Germinal center (tissue), 1 donor: Measurements from ENCODE around the gene CAVIN1.
"Not testable (repeated sequence)": the region's sequence is repeated elsewhere in the genome, so short reads cannot be mapped to it uniquely, and the experiment has no call there.

Experiments
- DNase-seq: peaks from one replicate; pipeline ENCODE4 v3.0.0; 2012; ENCODE audit warnings: mixed read lengths, low spot score

Gene CAVIN1

DNA sequence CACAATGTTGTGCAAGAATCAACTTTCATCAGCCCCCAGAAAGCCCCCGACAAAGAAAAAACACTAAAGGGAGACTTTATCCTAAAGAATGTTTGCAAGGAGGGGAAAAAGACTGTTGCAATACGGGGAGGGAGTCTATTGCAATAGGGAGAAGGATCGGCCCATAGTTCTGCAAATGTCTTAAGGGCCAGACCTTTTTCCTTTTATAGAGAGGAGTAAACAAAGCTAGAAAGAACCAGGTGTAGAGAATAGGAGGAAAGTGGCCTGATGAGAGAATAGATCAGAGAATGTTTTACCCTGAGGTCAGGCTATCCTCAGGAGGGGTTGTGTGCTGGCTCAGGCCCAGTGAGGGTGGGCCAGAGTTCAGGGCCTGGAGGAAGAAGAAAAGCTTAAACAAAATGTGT lies 8.7 kb upstream of the CAVIN1 start:
- DNase-seq: no peak

DNA sequence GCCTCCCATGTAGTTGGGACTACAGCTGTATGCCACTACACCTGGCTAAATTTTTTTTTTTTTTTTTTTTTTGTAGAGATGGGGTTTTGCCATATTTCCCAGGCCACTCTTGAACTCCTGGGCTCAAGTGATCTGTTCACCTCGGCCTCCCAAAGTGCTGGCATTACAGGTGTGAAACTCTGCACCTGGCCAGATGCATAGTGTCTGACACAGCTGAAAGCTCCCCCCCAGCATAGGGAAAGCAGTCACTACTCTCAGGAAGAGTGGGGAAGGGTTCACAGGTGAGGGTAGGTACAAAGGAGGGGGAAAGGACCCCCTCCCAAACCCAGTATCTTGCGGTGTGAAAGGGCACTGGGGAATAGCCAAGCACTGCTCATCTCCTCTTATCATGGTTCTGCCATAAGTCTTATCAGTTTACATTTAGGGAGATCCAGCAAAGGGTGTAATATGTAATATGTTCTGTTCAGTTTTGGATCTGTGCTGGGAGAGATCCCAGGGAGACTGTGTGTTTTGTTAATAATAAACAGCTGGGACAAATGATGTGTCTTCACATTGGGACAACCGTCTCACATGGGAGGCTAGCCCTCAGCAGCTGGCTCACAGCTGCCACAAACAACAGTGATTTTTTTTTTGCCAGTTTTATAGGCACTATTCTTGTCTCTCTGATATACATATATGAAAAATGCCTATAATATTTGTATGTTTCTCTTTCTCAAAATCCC lies 6.8 kb upstream of the CAVIN1 start:
- DNase-seq: no peak

DNA sequence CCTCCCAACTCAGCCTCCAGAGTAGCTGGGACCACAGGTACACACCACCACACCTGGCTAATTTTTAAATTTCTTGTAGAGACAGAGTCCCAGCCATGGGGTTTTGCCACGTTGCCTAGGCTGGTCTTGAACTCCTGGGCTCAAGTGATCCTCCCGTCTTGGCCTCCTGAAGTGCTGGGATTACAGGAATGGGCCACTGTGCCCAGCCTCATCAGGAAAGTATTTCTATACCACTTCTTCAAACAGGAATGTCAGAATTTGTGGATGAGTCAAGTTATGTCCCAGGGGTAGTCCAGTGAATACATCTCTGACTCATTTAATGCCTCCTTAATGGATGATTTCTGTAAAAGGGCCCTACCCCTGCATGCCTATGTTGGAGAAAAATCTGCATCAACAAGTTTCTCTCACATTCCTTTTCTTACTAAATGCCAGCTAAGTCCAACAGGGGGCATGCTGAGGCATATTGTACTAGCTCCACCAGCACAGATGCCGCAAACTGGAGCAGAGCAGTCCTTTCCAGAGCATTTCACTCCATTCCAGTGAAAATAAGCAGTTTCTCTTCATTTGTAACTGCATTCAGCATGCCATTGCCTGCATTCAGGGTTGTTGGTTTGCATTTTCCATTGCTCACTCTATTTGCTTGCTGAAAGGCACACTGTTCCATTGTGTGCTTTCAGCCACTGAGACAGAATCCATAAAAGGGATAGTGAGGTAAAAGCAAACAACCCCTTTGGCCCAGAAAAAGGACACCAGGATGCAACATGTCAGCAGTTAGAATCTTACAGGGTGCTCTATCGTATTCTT lies 5.3 kb upstream of the CAVIN1 start:
- peak; percentile 49 for DNase-seq

DNA sequence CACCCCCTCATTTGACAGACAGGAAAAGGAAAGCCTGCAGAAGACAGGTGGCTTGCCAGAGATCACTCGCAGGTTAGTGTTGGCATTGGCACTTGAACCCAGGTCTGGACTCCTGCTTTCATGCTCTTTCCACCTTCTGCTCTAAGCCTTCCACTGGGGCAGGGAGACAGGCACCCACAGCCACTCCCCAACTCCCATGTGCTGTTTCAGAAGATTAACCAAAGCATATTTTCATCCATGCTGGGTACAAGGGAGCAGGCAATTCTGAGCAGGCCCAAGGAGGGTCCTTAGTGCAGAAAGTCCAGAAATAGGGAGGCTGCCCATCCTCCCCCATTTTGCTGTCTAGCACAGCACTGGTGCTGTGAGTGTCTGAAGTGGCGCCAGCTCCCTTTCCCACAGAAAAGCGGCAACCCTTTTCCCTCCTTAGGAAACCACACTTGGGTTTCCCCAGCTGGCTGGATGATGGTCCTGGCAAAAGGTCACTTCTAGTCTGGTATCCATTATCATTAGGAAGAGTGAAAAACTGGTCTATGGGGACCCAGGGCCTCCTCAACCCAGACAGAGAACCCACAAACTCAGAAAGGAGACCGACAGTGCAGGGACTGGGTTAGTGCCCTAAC lies 2.0 kb upstream of the CAVIN1 start:
- DNase-seq: no peak

DNA sequence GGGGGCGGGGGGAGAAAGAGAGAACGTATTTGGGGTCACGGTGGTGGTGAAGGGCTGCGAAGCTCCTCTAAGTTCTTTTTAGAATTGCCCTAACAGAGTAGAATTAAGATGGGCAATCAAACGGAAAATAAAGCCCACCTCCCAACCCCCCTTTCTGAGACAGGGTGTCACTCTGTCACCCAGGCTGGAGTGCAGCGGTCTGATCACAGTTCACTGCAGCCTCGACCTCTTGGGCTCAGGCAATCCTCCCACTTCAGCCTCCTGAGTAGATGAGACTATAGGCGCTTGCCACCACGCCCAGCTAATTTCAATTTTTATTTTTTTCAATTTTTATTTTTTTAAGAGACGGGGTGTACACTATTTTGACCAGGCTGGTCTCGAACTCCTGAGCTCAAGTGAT lies 710 bp upstream of the CAVIN1 start:
- DNase-seq: no peak

DNA sequence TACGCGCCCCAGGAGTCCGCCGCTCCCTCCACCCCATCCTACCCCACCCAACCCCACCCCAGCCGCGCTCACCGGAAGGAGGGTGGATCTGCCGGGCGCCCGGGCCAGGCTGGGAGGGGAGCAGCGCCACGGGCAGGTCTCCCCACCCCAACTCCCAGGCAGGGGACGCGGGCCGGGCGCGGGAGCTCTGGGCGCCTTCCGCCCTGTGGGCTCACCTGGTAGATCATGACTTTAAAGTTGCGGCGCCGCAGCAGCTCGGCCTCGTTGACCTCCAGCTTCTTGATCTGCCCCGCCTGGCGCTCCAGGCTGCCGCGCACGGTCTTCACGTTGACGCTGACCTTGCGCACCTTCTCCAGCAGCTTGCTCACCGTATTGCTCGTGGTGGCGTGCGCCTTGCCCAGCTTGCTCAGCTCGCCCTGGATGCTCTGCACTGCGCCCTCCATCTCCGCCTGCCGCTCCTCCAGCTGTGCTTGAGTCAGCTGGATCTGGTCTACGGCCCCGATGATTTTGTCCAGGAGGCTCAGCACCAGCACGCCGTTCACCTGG lies 571 bp downstream of the CAVIN1 start:
- no peak for DNase-seq

DNA sequence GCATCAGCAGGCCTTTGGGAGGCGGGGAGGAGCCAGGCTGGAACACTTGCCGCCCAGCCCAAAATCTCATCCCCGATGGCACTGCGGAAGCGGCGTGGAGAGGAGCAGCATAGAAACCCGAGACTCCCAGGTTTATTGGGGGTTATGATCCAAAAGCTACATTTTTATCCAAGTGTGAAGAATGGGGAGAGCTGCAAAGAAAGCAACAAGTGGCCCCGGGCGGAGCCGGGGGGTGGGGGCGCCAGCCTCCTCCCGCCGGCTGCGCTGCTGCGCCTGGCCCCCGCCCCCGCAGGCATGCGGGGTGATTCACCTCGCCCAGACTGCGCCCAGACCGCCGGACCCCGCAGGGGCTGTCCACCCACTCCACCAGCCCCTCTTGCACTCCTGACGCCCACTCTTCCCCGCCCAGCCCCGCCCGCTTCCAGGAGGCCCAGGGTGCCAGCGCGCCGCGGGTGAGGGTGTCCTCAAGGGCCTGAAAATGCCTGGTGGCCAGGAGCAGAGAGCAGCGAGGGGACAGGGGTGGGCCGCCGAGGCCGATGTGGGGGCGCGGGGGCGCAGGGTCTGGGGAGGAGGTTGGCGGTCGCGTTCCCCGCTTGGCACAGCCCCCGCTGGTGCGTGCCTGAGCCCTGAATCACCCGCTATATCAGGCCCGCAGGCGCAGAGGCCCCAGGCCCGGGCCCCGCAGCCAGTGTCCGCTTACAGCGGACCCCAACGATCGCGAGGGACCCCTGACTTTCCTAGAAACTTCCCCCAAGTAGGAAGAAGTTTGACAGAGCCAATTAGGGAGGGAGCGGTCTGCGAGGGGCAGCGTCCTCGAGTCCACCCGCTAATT lies 1.3 kb downstream of the CAVIN1 start:
- no peak for DNase-seq

DNA sequence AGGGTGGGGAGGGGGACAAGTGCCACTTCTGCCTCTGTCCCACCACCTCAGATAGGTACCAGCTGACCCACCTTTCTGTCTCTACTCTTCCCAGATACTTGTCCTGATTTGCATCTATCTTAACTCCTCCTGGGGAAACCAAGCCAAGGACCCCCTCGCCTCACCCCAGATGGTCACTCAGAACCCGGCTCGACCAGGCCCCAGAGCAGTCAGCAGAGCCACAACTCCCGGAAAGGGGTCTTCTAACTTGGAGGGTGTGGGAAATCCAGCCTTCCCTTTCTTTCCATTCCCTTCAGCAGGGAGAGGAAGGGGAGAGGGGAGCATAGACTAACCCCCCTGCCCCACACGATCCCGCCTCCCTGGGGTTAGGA lies 1.9 kb downstream of the CAVIN1 start:
- DNase-seq: no peak

DNA sequence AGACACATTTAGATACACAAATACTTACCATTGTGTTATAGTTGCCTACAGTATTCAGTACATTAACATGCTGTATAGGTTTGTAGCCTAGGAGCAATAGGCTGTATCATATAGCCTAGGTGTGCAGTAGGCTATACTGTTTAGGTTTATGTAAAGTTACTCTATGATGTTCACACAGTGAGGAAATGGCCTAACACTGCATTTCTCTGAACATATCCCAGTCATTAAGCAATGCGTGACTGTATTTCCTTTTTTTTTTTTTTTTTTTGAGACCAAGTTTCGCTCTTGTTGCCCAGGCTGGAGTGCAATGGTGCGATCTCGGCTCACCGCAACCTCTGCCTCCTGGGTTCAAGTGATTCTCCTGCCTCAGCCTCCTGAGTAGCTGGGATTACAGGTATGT lies 5.1 kb downstream of the CAVIN1 start:
- DNase-seq: not testable (repeated sequence)

DNA sequence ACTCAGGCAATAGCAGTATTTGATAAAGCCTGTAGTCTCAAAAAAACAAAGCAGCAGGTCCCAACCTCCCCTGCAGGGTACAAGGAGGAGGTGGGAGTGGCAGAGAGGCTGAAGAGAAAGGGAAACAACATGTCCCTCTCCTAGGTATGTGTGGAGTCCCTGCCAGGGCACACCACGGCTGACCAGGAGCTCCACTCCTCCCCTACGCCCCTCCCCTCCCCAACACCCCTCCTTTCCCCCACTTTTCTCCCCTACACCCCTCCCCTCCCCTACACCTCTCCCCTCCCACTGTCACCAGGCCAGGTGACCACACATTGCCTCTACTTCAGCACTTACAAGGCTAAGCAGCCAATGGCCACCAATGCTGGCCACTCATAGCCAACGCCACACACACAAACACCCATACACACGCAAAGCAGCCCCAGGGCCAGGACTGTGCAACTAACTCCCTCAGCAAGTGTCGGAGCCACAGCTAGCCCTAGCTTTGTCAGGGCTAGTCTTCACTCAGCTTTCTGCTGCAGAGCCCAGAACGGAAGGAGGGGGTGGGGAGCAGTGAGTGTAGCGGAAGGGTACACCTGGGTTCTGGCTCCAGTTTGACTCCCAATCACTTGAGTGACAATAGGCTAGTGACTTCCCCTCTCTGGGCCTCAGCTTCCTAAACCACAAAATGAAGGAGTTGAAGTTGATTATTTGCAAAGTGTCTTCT lies 8.2 kb downstream of the CAVIN1 start:
- peak; percentile 53 for DNase-seq

DNA sequence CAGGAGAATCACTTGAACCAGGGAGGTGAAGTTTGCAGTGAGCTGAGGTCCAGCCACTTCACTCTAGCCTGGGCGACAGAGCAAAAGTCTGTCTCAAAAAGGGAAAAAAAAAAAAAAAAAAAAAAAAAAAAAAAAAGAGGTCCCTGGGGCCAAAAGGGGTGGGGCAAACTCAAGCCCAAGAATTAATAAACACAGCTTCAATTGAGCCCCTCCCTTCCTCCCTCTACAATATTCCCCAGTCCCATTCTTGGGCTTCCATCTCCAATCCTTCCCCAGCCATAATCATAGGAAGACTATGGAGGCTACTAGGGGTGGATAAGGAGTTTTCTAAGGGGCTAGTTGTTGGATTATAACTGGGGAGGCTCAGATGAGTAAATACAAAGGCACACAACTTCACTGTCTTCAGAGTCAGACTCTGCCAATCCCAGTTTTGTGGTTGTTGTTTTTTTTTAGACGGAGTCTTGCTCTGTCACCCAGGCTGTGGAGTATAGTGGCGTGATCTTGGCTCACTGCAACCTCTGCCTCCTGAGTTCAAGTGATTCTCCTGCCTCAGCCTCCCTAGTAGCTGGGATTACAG lies 9.5 kb downstream of the CAVIN1 start:
- DNase-seq: no peak

DNA sequence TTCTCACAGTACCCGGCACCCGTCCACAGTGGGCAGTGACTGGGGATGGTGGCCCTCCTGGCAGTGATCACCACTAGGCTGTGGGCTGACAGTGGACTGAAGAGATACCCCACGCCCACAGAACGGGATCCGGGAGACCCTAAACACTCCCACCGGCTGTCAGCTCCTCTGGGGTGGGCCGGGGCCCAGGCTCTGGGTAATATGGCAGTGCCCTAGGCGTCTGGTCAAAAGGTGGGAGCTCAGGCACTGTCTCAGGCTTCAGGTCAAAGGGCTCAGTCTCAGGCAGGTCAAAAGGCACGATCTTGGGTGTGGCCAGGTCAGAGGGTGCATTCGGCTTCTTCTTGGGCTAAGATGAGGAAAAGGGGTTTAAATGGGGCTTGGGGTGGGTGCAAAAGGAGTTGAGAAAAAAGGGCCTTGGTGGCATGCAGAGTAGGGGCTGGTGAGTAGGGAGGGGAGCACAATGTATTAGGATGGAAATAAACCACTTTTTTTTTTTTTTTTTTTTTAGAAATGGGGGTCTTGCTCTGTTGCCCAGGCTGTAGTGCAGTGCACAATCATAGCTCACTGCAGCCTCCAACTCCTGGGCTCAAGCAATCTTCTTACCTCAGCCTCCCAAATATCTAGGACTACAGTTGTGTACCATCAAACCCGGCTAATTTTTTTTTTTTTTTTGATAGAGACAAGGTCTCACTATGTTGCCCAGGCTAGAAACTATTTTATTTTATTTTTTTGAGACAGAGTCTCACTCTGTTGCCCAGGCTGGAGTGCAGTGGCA lies 11.0 kb downstream of the CAVIN1 start:
- no peak for DNase-seq

DNA sequence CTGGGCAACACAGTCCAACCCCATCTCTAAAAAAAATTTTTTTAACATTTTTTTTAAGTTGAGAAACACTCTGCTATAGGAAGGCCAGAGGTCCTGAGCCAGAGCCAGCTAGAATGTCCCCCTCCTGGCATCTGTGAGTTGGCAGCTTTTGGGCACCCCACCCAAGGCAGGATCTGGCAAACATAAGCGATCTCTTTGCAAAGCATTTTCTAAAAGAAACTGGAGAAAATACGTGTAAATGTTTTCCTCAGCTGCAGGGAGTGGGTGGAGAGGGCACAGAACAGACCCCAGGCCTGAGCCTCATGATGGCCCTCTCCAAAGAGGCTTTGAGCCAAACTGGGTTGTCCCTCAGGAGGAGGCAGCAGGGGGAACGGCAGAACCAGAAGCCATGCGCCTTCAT lies 11.7 kb downstream of the CAVIN1 start:
- DNase-seq: no peak

DNA sequence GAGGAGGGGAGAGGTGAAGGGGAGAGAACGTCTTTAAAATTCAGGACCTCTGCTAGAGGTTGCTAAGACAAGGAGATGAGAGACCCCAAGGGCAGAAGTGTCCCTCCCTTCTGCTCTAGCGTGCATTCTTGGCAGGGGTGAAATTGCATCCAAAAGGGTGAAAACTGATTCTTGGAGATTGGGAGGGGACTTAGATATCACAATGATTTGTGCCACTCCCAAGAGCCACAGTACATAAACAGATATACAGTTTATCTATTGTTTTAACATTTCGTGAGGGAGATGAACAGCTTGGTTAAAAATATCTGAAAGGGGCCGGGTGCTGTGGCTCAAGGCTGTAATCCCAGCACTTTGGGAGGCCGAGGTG lies 12.8 kb downstream of the CAVIN1 start:
- DNase-seq: no peak

DNA sequence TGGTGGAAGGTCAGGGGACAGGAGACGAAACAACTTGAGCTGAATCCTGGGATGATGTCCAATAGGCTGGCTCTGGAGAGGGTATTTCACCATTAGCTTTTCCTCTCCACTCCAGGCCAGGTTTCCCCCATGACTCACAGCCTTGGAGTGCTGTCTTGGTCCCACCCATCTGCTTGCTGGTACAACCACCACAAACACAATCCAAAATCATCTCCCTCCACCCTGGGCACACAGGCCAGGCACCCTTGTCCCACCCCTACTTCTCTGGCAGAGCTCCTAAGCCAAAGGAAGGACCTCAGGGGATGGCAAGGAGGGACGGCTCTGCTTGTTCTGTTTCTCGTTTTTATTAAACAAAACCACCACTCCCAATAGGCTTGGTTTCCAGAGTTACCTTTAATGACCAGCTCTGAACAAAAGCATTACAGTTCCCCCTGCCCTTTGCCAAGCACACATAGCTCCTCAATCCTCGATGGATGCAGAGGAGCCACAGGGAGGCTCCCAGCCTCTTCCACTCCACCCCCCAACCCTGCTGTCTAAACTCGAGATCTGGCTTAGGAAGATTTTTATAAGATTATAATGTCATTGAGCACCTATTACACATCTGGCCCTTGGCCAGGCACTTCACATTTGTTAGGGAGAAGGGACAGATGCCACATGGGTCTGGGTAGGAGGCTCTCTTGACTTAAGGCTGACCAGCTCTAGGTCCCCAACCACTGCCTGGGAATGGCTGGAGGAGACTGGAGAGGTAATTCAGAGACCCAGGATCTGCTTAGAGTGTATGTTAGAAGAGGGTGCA lies 13.3 kb downstream of the CAVIN1 start:
- no peak for DNase-seq

DNA sequence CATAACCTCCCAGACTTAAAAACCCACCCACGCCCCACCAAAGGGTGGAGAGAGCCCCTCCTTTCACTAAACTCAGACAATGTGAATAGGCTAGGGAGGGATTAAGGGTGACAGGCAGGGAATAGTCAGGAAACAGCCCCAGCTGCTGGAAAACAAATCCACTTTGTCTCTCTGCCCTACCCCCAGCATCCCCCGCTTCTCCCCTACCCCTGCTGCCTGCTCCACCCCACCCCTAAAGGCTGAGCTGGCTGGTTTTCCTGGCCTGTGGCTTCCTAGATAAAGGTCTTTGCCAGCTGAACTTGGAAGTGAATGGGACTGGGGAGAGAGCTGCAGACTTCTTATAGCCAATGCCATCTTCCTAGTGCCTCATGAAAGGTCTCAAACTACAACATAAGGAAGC lies 15.0 kb downstream of the CAVIN1 start:
- DNase-seq: no peak

DNA sequence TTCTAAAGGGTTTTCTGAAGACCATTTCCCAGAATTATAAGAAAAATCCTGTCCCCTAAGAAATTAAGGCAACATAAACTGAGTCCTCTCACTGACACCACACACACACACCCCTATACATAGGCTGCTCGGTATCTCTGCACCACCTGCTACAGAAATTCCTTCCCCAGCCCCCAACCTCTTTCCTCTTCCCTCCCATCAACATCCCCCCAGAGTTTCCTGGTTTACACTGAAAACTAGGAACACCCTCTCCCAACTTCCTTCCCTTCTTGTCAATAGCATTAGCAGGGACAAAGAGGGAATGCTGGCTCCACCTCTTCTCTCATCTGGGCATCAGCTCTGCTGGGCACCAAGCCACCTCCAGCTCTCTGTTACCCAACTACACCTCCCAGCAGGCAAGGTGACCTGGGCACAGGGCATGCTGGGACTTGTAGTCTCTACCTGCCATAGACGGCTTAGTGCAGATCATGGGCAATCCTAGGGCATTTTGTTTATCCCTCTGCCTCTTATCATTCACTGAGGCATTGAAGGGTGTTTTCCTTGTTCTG lies 15.7 kb downstream of the CAVIN1 start:
- peak; percentile 77 for DNase-seq

DNA sequence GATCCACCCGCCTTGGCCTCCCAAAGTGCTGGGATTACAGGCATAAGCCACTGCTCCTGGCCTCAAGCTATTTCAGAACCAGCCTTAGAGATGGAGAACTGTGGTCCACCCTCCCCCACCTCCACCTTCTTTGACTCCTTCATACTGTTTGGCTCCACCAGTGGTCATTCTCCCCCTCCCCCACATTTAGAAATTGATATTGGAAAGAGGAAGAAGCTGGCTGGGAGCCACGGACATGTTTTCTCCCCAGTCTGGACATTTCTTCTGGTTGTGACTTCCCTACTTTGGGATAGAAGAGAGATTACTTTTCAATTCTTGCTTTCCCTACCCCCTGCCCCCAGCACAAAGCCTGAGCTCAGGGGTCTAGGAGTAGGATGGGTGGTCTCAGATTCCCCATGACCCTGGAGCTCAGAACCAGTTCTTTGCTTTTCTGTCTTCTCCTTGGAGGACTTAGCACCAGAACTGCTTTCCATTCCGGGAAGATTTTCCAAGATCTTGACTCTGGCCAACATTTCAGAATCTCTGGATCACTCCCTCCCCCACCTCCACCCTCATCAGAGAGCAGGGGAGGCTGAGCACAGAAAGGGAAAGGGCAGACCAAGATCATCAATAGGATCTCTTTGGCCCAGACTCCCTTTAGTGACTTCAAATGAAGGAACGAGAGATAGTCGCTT lies 16.3 kb downstream of the CAVIN1 start:
- DNase-seq: no peak
